Activated naive CD8-positive, alpha-beta T cell treated with anti-CD3 and anti-CD28 coated beads, Interleukin-2, amount 50 U/mL, for 24 hours (primary cell): ENCODE results near the gene CAMK2G.

Experiments used
- ATAC-seq: fragments of 150-1000 bp; cut with Tn5 transposase; one replicate; pipeline ENCODE4 v1.10.0; 2021
- DNase-seq: peaks from one replicate; pipeline ENCODE4 v3.0.0; 2021
- H3K27ac Mint-ChIP-seq: one replicate; pipeline ENCODE4 v1.8.0; 2021; ENCODE audit warnings: mild to moderate bottlenecking, mixed read lengths
- H3K27me3 Mint-ChIP-seq: one replicate; pipeline ENCODE4 v1.8.0; 2021; ENCODE audit warnings: mixed read lengths
- H3K36me3 Mint-ChIP-seq: one replicate; pipeline ENCODE4 v1.8.0; 2021; ENCODE audit warnings: low read depth, mixed read lengths
- H3K4me1 Mint-ChIP-seq: one replicate; pipeline ENCODE4 v1.8.0; 2021; ENCODE audit warnings: mixed read lengths
- H3K4me3 Mint-ChIP-seq: one replicate; pipeline ENCODE4 v1.8.0; 2021; ENCODE audit warnings: mild to moderate bottlenecking, moderate library complexity, mixed read lengths
- H3K9me3 Mint-ChIP-seq: one replicate; pipeline ENCODE4 v1.8.0; 2021; ENCODE audit warnings: mixed read lengths

Gene CAMK2G

DNA sequence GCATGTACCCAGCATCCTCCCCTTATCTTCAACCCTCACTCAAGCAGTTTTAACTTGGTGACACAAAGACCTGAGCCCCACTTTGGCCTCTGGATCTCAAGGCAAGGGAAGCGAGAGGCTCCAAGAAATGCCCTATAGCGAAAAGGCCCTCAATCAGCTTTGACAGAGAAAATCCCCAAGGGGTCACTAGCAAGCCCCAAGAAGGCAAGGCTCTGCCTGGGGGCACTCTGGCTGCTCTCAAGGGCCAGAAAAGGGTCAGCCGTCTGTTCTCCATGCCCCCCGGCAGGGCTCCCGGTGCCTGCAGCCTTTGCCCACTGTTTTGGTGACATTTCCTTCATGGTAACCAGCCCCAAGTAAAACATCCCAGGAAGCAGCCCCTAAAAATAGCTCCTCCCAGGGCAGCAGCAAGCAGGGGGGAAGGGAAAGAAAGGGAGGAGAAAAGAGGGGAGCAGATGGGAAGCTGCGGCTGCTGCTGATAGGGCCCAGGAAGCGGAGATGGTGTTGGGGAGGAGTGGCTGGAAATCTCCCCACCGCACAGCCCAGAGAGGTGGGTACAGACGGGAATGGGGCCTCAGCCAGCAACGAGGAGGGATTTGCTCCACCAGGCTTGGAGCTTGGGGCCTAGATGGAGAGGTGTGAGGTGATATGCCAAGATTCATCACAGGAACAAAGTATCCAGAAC lies 7.1 kb downstream of the CAMK2G start:
- Mint-ChIP-seq H3K4me1 (peaks cover 63% of the 10 kb centered on the region), H3K27me3 (no peaks in the 10 kb centered on the region), H3K9me3 (no peaks in the 10 kb centered on the region), H3K36me3 (peaks cover 12% of the 10 kb centered on the region), H3K27ac (peak overlapping the region; percentile 59), H3K4me3 (no peak overlapping the region)
- DNase-seq: no peak
- no peak for ATAC-seq

DNA sequence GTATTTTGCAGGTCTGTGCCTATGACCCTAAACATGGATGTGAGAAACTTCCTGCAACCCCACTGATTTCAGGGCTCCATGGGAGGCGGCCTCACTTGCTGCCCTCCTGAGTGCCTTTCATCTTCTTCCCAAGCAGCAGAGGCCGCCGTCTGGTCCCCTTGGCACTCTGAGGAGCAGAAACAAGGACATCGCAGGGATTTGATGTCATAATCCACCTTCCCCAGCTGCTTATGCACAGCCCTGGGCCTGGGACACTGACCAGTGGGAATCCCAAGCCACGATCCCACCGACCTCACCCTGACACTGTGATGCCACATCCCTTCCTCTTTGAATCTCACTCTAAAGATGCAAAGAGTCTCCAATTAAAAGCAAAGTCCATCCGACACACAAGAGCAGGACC lies 7.7 kb downstream of the CAMK2G start:
- peak overlapping the region; percentile 59 for H3K27ac Mint-ChIP-seq
- H3K27me3 Mint-ChIP-seq: no peaks in the 10 kb centered on the region
- H3K36me3 Mint-ChIP-seq: peaks cover 10% of the 10 kb centered on the region
- DNase-seq (no peak), ATAC-seq (no peak)
- no peak overlapping the region for H3K4me3 Mint-ChIP-seq
- no peaks in the 10 kb centered on the region for H3K9me3 Mint-ChIP-seq
- H3K4me1 Mint-ChIP-seq: peaks cover 58% of the 10 kb centered on the region

DNA sequence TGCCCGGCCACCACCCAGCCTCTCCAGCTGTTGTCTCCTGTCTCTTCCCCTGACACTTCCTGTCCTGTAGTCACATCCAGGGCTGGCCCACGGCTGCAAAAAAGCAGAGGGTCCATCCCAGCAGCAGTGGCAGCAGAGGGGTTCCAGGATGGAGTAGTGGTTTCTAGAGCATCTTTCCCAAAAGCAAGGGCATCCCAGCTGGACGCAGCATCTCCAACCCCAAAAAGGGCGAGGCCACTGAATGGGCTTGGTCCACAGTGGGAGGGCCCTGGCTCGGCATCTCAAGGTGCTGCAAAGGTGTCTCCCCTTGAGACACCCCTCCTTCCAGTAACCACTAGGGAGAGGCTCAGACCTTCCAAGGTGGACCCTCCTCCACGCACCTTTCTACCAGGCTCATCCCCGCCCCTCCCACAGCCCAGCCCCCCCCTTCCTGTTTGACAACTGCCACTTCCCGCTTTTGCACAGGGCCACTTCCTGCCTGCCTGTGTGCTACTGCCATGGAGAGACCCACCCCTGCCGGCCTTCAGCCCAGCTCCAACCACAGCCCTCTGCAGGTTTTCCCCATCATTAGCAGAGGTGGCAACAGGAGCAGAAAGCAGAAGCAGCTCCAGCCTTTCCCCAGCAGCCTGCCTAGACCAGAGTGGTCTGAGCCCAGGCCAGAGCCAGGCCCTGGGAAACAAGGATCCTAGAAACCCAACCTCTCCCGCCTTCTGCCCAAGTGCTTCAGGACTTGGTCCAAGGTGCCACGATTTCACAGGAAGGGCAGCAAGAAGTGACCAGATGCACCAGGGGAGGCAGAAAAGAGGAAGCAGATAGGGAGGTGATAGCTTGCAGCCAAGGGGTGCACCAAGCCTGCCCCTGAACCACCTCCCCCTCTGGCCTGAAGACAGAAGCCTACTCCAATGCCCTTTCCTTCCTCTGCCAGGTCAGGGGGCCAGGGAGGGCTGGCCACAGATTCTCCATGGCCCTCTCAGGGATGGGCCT lies 8.6 kb downstream of the CAMK2G start:
- peaks cover 52% of the 10 kb centered on the region for H3K4me1 Mint-ChIP-seq
- no peaks in the 10 kb centered on the region for H3K9me3 Mint-ChIP-seq
- H3K27me3 Mint-ChIP-seq: no peaks in the 10 kb centered on the region
- H3K27ac Mint-ChIP-seq: peak overlapping the region; percentile 93
- H3K4me3 Mint-ChIP-seq: peak overlapping the region; percentile 75
- DNase-seq (peak; percentile 65), ATAC-seq (peak; percentile 77)
- peaks cover 8% of the 10 kb centered on the region for H3K36me3 Mint-ChIP-seq

DNA sequence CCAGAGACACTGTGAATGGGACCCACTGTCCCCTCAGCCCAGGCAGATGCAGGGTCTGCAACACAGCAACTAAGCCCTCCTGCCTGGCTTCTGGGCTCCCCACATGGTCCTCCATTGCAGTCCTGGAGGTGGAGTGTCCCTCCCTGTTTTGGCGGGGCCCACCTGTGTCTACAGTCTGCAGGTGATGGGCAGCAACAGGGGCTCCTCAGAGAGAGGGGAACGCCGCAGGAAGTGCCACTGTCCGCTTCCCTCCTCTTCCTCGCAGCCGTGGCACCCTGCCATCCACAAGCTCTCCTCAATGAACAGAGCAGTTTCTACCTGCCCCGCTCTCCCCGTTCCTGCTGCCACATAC lies 9.3 kb downstream of the CAMK2G start:
- Mint-ChIP-seq H3K4me3 (peak overlapping the region; percentile 75), H3K9me3 (no peaks in the 10 kb centered on the region), H3K27ac (peak overlapping the region; percentile 93), H3K36me3 (peaks cover 9% of the 10 kb centered on the region), H3K27me3 (no peaks in the 10 kb centered on the region), H3K4me1 (peaks cover 54% of the 10 kb centered on the region)
- peak; percentile 24 for DNase-seq
- no peak for ATAC-seq

DNA sequence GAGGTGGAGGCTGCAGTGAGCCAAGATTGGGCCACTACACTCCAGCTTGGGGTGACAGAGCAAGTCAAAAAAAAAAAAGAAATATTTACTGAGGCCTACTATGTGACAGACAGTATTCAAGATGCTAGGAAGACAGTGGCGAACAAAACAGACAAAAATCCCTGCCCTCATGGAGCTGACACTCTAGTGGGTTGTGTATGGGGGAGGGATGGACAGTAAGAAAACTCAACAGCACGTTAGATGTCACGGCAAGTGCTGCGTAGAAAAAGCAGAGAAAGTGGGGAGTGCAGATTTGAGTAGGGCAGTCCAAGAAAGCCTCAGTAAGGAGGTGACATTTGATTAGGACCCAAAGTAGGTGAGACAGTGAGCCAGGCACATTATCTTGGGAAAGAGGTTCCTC lies 10.1 kb downstream of the CAMK2G start:
- H3K36me3 Mint-ChIP-seq: peaks cover 9% of the 10 kb centered on the region
- no peaks in the 10 kb centered on the region for H3K9me3 Mint-ChIP-seq
- peak overlapping the region; percentile 93 for H3K27ac Mint-ChIP-seq
- no peaks in the 10 kb centered on the region for H3K27me3 Mint-ChIP-seq
- ATAC-seq (no peak), DNase-seq (no peak)
- no peak overlapping the region for H3K4me3 Mint-ChIP-seq
- H3K4me1 Mint-ChIP-seq: peaks cover 63% of the 10 kb centered on the region

DNA sequence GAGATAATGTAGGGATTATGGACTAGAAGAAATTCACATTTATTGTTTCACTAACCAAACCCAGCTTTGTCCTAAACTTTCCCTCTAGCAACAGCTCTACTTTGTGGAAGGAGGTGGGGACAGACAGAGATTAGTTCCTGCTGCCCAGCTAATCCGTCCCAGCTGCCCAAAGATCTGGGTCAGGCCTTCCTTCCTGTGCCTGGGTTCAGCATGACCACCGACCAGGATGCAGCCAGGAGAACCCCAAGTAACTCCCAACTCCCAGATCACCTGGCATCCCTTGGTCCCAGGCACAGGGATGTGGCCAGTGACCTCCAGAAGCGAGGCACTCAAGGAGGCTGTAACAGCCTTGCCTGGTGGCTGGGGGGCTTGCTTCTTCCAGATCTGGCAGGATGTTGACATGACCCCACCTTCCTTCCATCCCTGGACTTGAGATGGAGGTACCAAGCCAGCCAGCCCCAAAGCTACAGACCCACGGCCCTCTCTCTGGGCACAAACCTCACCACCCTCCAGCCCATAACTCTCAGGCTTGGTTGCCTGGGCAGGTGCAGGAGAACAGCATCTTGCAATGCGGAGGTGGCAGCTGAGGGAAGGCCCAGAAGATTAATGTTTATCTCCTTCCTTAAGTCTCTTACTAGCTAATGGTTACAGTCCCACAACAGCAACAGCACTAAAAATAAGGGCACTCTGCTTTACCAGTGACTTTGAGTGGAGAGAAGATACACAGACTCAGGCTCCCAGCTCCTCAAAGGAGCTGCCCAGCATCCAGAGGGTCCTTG lies 11.1 kb downstream of the CAMK2G start:
- Mint-ChIP-seq H3K9me3 (no peaks in the 10 kb centered on the region), H3K4me3 (no peak overlapping the region), H3K36me3 (peaks cover 14% of the 10 kb centered on the region), H3K27me3 (no peaks in the 10 kb centered on the region), H3K4me1 (peaks cover 72% of the 10 kb centered on the region), H3K27ac (no peak overlapping the region)
- ATAC-seq (no peak), DNase-seq (no peak)

DNA sequence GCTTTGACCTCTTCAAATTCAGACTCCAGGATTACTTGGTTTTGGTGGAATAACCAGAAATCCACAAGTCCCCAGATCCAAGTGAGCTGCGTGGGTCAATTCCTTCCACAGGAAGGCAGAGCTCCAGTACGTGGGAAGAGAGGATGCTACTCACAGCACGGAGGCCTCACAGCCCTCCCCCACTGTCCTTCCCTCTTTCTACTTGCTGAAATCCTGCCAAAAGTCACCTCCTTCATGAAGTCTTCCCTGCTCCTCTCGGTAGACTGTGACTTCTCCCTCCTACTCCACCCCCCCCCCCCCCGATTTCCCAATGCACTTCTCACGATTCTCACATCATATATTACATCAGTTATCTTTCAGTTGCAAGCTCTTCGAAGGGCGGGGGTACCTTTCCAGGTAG lies 12.3 kb downstream of the CAMK2G start:
- peaks cover 79% of the 10 kb centered on the region for H3K4me1 Mint-ChIP-seq

DNA sequence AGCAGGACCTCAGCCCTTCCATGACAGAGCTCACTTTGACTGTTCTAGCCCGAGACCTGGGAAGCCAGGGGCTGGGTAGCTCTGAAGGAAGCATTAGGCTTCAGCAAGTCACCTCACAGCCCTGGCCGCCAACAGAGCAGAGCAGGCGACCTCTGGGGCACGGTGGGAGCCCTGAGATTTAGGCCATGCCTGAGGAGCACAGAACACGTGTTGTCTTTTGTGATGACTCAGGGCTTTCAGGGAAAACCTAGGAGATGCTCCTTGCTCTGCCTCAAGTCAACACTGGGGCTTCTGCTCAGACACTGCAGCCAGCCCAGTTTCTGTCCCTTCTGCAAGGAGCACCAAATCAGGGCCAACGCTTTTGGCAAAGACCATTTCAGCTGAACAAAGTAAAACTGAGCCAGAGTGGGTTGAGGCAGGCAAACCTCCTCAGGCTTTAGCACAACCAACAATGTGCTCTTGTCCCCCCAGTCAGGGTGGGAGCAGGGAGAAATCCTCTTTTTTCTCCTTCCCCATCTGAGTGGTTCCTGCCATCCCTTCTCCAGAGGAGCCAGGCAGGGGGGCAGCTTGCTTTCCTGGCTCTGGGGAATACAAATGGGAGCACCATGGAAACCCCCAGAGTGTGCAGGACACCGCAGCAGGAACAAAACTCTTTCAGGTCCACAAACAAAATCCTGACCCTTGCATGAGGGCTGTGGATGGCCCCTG lies 14.4 kb downstream of the CAMK2G start:
- DNase-seq (no peak), ATAC-seq (no peak)
- peak overlapping the region; percentile 48 for H3K27ac Mint-ChIP-seq
- H3K4me3 Mint-ChIP-seq: no peak overlapping the region
- peaks cover 63% of the 10 kb centered on the region for H3K4me1 Mint-ChIP-seq
- no peaks in the 10 kb centered on the region for H3K9me3 Mint-ChIP-seq
- H3K36me3 Mint-ChIP-seq: peaks cover 13% of the 10 kb centered on the region
- no peaks in the 10 kb centered on the region for H3K27me3 Mint-ChIP-seq

More for the DNA sequence above, 12.3 kb downstream of the CAMK2G start:
- Mint-ChIP-seq H3K27me3 (no peaks in the 10 kb centered on the region), H3K27ac (no peak overlapping the region), H3K4me3 (no peak overlapping the region), H3K36me3 (peaks cover 14% of the 10 kb centered on the region), H3K9me3 (no peaks in the 10 kb centered on the region)
- ATAC-seq (no peak), DNase-seq (no peak)

DNA sequence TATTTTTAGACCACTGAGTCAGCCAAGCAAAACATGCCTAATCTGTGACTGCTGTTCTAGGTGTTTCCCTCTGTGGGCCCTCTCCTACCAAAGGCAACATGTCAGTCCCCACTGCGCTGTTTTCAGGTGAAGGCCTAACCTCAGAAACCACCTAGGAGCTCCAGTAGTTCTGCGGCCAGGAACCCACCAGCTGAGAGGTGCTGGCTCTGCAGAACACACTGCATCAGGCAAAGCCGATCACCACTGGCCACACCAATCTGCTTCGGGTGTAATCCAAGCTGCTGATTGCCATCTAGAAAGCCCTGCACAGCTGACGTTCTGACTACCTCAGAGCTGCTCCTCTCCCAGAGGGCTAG lies 14.9 kb downstream of the CAMK2G start:
- H3K36me3 Mint-ChIP-seq: peaks cover 12% of the 10 kb centered on the region
- no peak overlapping the region for H3K4me3 Mint-ChIP-seq
- no peaks in the 10 kb centered on the region for H3K9me3 Mint-ChIP-seq

DNA sequence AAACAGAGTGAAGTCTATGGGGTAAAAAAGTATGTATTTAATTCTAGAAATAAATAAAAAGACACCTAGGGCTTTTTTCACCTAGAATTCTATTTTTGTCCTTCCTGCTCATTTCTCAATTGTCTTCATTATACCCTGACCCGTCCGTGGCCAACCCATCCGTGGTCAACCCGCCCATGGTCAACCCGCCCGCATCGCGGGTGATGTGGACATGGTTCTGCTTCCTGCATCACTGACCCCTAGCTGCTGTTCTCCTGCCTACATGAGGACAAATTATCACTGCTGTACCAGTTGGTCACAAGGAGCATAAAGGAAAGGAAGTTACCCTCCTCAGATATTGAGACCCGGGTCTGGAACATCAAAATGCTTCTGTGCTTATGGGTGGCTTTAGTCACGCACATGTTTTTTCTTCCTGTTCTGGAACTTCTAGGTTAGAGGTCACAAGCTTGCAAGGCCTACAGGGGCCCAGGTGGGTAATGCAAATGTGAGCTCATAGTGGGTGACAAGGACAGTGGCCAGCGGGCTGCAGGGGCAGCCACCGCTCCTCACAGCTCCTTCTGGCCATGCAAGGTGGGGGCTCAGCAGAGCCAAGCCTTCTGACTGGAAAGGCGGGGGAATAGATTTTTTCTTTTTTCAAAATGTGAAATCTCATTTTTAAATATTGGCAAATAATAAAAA lies 15.5 kb downstream of the CAMK2G start:
- ATAC-seq (no peak), DNase-seq (no peak)
- Mint-ChIP-seq H3K27ac (peak overlapping the region; percentile 77), H3K9me3 (no peaks in the 10 kb centered on the region), H3K4me1 (peaks cover 60% of the 10 kb centered on the region), H3K4me3 (no peak overlapping the region), H3K36me3 (peaks cover 8% of the 10 kb centered on the region), H3K27me3 (no peaks in the 10 kb centered on the region)

More for the DNA sequence above, 14.9 kb downstream of the CAMK2G start:
- Mint-ChIP-seq H3K4me1 (peaks cover 59% of the 10 kb centered on the region), H3K27ac (peak overlapping the region; percentile 48), H3K27me3 (no peaks in the 10 kb centered on the region)
- peak; percentile 62 for ATAC-seq
- DNase-seq: peak; percentile 35

DNA sequence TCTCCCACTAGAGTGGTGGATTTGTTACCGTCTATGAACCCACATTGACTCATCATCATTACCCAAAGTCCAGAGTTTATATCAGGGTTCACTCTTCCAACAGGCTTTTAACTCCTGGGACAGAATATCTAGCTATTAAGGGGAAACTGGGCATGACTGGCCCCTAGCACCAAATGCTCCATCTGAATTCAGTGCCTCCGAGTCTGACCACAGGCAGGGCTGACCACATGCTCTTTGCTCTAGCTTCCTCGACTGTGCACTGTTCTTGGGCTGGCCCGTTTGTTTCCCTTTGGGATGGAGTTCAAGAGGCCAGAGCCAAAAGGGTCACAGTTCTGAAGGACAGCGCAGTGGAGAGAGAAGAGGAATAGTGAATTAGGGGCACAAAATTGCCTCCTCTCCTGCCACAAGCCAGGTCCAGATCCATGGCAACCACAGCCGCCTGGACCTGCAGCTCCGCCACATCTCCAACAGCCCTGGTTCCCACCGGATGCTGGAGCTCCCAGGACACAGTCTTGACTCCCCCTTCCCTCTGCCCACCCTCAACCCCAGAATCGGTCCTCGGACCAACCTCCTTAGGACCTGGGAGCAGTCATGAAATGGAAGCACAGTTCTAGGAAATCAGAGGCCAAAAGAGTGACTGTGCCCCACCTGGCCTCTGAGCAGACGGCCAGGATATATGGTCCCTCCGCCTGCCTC lies 16.2 kb downstream of the CAMK2G start:
- no peaks in the 10 kb centered on the region for H3K27me3 Mint-ChIP-seq
- DNase-seq (no peak), ATAC-seq (no peak)
- H3K4me1 Mint-ChIP-seq: peaks cover 54% of the 10 kb centered on the region
- peak overlapping the region; percentile 21 for H3K4me3 Mint-ChIP-seq
- H3K27ac Mint-ChIP-seq: peak overlapping the region; percentile 53
- peaks cover 11% of the 10 kb centered on the region for H3K36me3 Mint-ChIP-seq
- H3K9me3 Mint-ChIP-seq: no peaks in the 10 kb centered on the region

DNA sequence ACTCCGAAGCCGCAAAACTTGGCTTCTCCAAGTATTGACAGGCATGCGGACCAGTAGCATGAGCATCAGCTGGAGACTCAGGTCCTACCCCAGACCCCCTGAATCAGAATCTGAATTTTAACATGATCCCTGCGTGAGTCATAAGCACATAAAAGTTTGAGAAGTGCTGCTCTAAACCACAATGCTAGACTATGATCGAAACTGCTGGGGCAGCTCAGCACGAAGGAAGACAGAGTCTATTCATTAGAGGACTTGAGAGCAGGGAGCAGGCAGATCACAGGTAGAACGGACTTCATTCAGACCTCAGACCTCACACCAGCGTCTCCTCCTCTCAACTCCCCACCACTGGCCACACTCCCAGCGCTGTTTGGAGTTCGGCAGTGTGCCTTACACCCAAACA lies 16.9 kb downstream of the CAMK2G start:
- Mint-ChIP-seq H3K27me3 (no peaks in the 10 kb centered on the region), H3K4me1 (peaks cover 50% of the 10 kb centered on the region), H3K27ac (peak overlapping the region; percentile 53), H3K4me3 (peak overlapping the region; percentile 21), H3K36me3 (peaks cover 12% of the 10 kb centered on the region), H3K9me3 (no peaks in the 10 kb centered on the region)
- DNase-seq: peak; percentile 22
- peak; percentile 91 for ATAC-seq

DNA sequence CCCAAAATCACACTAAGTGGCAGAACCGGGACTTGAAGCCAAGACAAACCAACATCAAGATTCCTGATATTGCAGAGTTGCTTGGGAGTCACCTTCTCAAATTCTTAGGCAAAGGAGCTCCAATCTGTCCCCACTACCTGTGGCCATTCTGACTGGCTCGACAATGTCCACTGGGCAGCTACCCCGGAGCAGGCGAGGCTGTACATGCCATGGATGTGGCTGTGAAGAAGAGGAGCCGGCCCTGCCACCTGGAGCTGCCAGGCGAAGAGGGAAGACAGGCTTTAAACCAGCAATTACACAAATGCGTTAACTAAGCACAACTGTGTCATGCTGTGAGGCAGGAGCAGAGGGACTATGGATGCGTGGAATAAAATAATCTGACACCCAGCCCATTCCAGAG lies 18.1 kb downstream of the CAMK2G start:
- peaks cover 16% of the 10 kb centered on the region for H3K36me3 Mint-ChIP-seq
- no peak overlapping the region for H3K4me3 Mint-ChIP-seq

More for the DNA sequence above, 18.1 kb downstream of the CAMK2G start:
- DNase-seq (no peak), ATAC-seq (no peak)
- H3K4me1 Mint-ChIP-seq: peaks cover 50% of the 10 kb centered on the region
- H3K9me3 Mint-ChIP-seq: no peaks in the 10 kb centered on the region
- H3K27me3 Mint-ChIP-seq: no peaks in the 10 kb centered on the region
- H3K27ac Mint-ChIP-seq: no peak overlapping the region
